ENCODE measurements around the gene TAS1R2. TPM values are rescaled to one million over a fixed set of nuclear protein-coding genes. Genes with fewer than 3 reads are reported as not detected.

TAS1R2 gene
- total and polyA plus RNA-seq, 2 of the 13 experiments (the other 11 are each of a cell fraction or from before 2014, with no cell fraction given): not detected

DNA sequence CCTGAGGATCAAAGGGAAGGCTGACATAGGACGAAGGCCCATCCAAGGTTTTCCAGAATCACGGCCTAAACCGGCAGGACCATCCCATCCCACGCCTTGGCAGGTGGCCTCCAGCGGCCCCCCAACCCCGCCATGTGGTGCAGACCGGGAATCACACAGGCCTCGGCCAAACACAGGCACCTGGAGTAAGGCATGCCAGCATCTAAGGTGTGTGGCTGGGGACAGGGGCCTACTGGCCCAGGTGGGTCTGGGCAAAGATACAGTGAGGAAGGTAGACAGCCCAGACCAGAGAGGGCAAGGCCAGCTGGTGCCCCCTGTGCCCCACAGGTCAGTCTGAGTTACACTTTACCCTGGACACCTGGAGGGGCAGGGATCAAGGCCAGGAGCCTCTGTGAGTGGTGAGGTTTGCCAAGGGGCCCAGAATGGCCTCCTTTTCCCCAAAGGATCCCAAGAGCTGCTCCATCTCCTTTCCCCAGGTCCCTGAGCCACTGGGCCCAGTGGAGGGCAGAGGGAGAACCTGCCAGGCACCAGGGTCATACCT, 12.7 kb upstream of the TAS1R2 start:
- CTCF ChIA-PET (ENCODE audit: low intra/inter-chr PET ratio, low total read pairs): no interaction called here
- TF ChIP-seq MNT (IDR thresholded peaks at IDR 0.05) (no peak), CBX5 (CRISPR knock-in tag; IDR thresholded peaks at IDR 0.05; ENCODE audit: borderline replicate concordance) (no peak), THRA (CRISPR knock-in tag; IDR thresholded peaks at IDR 0.05; ENCODE audit: borderline replicate concordance) (no peak), ZMYM4 (CRISPR knock-in tag; IDR thresholded peaks at IDR 0.05) (no peak), ZNF362 (CRISPR knock-in tag; IDR thresholded peaks at IDR 0.05; ENCODE audit: borderline replicate concordance) (no peak), ZNF501 (CRISPR knock-in tag; IDR thresholded peaks at IDR 0.05) (no peak), ZSCAN12 (CRISPR knock-in tag; IDR thresholded peaks at IDR 0.05) (no peak), SMAD1 (CRISPR knock-in tag; IDR thresholded peaks at IDR 0.05; ENCODE audit: borderline replicate concordance, low read depth) (no peak), GPN1 (CRISPR knock-in tag; IDR thresholded peaks at IDR 0.05; ENCODE audit: borderline replicate concordance) (no peak), SIX4 (CRISPR knock-in tag; IDR thresholded peaks at IDR 0.05) (no peak), ZFAT (CRISPR knock-in tag; conservative IDR thresholded peaks at IDR 0.05) (no peak)
- TF ChIP-seq, protein P1, sequence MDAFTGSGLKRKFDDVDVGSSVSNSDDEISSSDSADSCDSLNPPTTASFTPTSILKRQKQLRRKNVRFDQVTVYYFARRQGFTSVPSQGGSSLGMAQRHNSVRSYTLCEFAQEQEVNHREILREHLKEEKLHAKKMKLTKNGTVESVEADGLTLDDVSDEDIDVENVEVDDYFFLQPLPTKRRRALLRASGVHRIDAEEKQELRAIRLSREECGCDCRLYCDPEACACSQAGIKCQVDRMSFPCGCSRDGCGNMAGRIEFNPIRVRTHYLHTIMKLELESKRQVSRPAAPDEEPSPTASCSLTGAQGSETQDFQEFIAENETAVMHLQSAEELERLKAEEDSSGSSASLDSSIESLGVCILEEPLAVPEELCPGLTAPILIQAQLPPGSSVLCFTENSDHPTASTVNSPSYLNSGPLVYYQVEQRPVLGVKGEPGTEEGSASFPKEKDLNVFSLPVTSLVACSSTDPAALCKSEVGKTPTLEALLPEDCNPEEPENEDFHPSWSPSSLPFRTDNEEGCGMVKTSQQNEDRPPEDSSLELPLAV (CRISPR knock-in tag; conservative IDR thresholded peaks at IDR 0.05; ENCODE audit: low read depth): no peak
- TF ChIP-seq, protein P2, sequence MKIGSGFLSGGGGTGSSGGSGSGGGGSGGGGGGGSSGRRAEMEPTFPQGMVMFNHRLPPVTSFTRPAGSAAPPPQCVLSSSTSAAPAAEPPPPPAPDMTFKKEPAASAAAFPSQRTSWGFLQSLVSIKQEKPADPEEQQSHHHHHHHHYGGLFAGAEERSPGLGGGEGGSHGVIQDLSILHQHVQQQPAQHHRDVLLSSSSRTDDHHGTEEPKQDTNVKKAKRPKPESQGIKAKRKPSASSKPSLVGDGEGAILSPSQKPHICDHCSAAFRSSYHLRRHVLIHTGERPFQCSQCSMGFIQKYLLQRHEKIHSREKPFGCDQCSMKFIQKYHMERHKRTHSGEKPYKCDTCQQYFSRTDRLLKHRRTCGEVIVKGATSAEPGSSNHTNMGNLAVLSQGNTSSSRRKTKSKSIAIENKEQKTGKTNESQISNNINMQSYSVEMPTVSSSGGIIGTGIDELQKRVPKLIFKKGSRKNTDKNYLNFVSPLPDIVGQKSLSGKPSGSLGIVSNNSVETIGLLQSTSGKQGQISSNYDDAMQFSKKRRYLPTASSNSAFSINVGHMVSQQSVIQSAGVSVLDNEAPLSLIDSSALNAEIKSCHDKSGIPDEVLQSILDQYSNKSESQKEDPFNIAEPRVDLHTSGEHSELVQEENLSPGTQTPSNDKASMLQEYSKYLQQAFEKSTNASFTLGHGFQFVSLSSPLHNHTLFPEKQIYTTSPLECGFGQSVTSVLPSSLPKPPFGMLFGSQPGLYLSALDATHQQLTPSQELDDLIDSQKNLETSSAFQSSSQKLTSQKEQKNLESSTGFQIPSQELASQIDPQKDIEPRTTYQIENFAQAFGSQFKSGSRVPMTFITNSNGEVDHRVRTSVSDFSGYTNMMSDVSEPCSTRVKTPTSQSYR (CRISPR knock-in tag; IDR thresholded peaks at IDR 0.05; ENCODE audit: borderline replicate concordance): no peak

More for the DNA sequence above, 12.7 kb upstream of the TAS1R2 start:
- Histone ChIP-seq H2AFZ (ENCODE audit: low read length) (no peak overlapping the region), H3K4me2 (ENCODE audit: low read depth, low read length) (no peak overlapping the region), H3K36me3 (replicated peaks in 1 of 2; ENCODE audit: control insufficient read depth in 1 of 2, insufficient read depth in 2 of 2, low read length in 2 of 2) (peaks cover 19 to 46% of the 10 kb centered on the region in 2 experiments), H3K27me3 (ENCODE audit: control insufficient read depth in 1 of 2, insufficient read depth in 2 of 2, low read length in 2 of 2) (peaks cover 0 to 1% of the 10 kb centered on the region in 2 experiments; a peak in 2 of 5 replicates), H3K4me3 (replicated peaks in 1 of 3; ENCODE audit: insufficient read depth in 1 of 3, low read depth in 2 of 3, low read length in 3 of 3) (no peak overlapping the region), H3K27ac (ENCODE audit: extremely low read length, insufficient read depth, low read length) (no peak overlapping the region), H4K20me1 (ENCODE audit: insufficient read depth, low read length) (peaks cover 20% of the 10 kb centered on the region; the same call in 1 of the 2 replicates), H3K9me3 (ENCODE audit: low read length) (no peaks in the 10 kb centered on the region), H3K9ac (ENCODE audit: insufficient read depth, low read depth, low read length) (no peak overlapping the region), H3K79me2 (ENCODE audit: insufficient read depth, low read length) (no peaks in the 10 kb centered on the region), H3K4me1 (ENCODE audit: insufficient read depth, low read length) (no peaks in the 10 kb centered on the region)
- FAIRE-seq: no peak
- in situ Hi-C loops (cut with HindIII; ENCODE audit: extremely low pct_ligation_motif_present, low pct_unique_long_range_greater_than_20kb): no loop called here
- no peak for DNase-seq (ENCODE audit: low spot score)
- TSS peak; percentile 31 for BruUV-seq (replicated peaks)
- no peak for ATAC-seq
- POLR2A ChIA-PET: no interaction called here
- intact Hi-C loops (cut with micrococcal nuclease; ENCODE audit: unreplicated experiment): no loop called here
- WGBS (ENCODE audit: low lambda C conversion rate): 83% methylated on average over 6 of the region's 8 CpGs

Data from HepG2 (cell line).